GM19023 (cell line): ENCODE results near the gene WBP2NL.
"Not testable (repeated sequence)": the region's sequence is repeated elsewhere in the genome, so short reads cannot be mapped to it uniquely, and the experiment has no call there.

ENCODE experiments used
- ATAC-seq: cut with Tn5 transposase; IDR thresholded peaks from one replicate; pipeline ENCODE4 v1.9.1; 2021; ENCODE audit warnings: mild to moderate bottlenecking, moderate library complexity; ENCODE audit not compliant: unreplicated experiment

The WBP2NL gene, protein sequence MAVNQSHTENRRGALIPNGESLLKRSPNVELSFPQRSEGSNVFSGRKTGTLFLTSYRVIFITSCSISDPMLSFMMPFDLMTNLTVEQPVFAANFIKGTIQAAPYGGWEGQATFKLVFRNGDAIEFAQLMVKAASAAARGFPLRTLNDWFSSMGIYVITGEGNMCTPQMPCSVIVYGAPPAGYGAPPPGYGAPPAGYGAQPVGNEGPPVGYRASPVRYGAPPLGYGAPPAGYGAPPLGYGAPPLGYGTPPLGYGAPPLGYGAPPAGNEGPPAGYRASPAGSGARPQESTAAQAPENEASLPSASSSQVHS

DNA sequence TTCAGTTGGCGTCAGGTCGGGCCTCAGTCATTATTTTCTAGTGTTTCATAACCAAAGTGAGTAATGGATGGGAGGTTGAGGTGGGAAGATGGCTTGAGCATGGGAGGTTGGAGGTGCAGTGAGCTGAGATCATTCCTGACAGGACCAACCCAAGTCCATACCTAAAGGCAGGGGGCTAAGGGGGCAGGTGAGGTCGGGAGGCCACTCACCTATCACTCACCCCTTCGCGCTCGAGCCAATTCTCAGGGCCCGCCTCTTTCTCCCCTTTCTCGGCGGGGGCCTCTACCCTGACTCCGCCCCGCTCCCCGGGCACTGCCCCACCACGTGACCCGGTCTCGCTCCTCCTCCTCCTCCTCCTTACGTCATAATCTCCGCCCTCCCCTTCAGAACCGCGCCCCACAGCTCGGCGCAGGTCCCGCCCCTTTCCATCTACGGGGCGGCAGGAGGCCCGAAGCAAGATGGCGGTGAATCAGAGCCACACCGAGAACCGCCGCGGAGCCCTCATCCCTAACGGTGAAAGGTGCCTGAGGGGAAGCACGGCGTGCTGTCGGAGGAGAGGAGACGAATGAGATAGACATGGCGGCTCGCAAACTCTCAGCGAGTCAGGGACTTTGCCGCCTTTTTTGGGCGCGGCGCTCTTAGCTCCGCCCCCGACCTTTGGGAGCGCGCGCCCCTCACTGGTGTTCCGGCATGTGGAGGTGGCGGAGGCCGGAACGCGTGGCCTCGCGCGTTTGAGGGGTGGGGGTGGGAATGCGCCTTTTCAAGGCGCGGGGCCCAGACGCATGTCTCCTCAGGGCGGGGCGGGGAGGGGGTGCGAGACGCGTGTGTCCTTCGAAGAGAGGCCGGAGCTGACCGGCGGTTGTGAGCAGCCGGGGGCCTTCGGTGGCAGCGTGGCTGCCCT lies at the start of gene WBP2NL:
Gene WBP2NL, plus strand, starts transcription at position 428 of the 901 bp plus-strand sequence. Its CDS starts 31 bp downstream, at position 459.
- peak; percentile 66 for ATAC-seq

DNA sequence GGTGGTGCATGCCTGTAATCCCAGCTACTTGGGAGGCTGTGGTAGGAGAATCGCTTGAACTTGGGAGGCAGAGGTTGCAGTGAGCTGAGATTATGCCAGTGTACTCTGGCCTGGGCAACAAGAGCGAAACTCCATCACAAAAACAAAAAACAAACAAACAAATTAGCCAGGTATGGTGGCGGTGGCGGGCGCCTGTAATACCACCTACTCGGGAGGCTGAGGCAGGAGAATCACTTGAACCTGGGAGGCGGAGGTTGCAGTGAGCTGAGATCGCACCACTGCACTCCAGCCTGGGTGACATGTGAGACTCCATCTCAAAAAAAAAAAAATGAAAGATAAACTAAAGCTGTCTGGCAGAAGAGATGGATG lies 49.7 kb upstream of the WBP2NL start:
- ATAC-seq = not testable (repeated sequence)

DNA sequence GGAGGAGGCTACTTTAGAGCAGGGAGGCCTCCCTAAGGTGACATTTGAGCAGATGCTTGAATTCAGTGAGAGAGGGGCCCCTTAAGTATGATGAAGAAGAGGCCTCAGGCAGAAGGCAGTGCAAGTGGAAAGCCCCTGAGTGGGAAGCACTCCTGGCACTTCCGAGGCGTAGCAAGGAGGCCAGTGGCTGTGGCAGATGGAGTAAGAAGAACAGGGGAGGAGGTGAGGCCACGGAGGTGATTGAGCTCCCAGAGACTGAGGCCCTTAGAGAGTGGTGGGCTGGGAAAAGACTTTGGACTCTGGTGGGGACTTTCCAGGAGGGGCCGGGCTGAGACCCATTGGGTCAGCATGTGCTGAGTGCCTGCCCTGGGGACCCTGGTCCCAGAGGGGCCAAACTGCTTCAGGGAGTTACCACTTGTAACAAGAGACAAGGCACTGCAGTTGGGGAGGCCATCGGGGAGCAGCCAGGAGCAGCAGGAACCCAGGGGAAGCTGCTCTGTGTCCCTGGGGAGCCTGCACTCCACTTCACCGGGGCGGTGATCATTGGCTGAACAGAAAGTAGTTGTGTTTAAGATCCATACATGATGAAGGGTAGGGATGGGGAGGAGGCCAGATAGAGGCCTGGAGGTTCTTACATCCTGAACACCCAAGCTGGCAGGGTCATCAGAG lies 49.2 kb upstream of the WBP2NL start:
- ATAC-seq = no peak

DNA sequence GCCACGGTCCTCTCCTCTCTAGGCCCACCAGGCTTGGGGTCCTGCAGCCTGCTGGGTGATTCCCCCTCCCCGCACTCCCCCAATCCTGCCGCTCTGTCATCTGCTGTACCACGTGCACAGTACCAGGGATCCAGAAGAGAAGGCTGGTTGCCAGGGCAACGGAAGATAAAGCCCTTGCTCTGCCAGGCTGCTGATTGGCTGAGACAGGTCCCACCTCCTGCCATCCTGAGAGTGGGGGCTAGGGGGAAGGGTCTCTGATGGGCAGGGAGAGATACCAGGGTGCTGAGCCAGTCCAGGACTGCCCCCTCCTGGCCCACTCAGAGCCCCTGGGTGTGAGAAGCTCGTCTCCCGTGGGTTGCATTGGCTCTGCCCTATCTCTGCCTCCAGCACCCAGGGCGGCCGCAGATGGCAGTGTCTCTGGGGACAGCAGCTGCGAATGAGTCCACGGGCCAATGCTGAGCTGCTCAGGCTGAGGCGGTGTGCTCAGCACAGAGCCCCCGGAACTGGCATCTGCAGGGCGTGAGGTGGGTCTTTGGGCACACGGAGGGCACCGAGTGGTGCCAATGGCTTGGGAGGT lies 46.6 kb upstream of the WBP2NL start, which contains the start of gene SMIM45:
Gene SMIM45, plus strand, starts transcription at position 253 of the 577 bp plus-strand sequence.
- no peak for ATAC-seq

DNA sequence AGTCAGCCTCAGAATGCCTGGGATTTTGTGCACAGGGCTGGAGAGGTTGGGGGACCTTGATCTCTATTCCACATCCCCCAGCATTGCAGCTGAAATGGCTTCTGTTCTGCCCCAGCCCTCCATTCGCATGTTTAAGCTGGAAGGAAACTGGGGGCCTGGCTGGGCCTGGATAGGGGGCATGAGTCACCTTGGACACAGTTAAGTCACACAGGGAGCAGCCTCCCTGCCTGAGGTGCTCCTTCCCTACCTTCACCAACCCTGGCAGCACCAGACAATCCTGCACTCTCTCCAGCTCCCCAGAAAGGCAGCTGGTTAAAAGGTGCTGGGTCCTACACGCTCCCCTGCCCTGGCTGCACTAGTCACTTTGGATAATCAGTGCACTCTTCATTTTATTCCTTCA lies 45.9 kb upstream of the WBP2NL start:
- no peak for ATAC-seq

DNA sequence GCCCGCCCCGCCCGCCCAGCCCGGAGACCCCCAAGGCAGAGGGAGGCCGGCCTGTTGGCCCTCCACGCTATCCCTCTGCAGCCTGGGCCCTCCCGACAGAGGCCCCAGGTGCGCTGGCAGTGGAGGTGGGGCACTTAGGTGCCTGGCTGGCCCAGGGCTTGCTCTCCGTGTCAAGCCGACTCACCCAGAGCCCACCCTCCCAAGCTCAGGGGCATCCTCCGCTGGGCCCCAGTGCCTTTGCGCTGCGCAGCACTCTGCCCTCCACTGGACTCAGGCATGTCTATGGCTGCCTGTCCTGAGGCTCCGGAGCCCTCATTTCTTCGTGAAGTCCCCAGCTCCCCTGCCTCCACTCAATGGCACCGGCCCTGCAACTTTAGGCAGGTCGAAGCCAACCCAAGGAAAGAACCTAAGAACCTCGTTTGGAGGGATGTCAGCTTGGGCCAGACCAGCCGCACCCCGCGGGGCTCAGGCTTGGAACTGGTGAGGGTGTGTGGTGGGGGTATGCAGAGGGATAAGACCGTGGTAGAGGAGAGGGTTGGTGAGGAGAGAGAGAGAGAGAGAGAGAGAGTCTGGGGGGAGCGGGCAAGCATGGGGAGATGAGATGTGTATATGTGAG lies 40.5 kb upstream of the WBP2NL start:
- ATAC-seq = no peak

DNA sequence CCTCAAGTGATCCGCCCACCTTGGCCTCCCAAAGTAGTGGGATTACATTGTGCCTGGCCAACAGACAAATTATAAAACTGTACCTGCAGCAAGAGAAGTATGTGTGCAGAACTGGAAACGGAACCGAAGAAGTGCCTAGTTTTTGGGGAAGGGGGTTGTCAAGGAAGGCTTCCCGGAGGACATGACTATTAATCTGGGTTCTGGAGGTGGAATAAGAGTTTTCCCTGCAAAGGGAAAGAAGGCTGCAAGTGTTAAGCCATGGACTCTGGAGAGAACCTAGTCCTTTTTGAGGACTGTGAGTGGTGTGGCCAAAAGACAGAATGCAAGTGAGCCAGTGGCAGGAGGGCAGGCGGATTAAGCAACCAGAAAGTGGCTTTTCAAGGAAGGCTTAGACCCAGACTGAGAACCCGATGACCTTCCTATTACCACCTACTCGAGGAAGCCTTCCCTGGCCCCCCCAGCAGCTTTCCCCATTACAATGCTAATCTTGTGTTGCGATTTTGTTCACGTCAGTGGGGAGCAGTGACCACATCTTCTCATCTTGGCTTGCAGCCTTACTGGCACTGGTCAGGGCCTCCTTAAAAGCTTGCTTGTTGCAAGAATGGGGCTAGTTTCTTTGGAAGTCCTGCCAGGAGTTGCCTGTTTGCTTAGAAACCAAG lies 35.0 kb upstream of the WBP2NL start:
- ATAC-seq = no peak

DNA sequence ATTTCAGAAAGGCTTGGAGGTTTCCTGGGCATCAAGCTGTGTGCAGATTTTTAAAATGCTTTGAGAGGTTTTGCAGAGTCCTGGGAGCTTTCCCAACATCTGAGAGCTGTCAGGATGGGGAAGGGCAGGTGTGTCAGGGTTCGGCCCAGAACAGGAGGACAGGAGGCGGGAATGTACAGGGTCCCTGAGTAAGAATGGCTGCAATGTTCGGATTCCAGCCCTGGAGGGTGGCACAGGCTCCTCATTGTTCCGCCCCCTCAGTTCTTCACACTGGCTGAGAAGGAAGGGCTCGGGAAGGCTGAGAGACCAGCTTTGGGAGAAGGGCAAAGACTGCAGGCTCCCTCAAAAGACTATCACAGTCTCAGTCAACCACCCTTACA lies 34.5 kb upstream of the WBP2NL start:
- no peak for ATAC-seq

DNA sequence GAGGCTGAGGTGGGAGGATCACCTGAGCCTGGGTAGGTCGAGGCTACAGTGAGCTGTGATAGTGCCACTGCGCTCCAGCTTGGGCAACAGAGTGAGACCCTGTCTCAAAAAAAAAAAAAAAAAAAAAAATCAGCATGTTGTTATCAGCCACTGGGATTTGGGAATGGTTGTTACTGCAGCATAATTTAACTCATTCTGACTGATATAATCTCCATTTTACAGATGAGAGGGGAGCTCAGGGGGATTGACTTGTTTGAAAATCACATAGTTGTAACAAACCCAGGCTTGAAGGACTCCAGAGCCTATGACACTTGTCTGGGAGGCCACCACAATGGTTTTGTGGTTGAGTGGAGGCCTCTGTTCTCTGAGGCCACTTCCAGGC lies 32.4 kb upstream of the WBP2NL start:
- ATAC-seq = no peak

DNA sequence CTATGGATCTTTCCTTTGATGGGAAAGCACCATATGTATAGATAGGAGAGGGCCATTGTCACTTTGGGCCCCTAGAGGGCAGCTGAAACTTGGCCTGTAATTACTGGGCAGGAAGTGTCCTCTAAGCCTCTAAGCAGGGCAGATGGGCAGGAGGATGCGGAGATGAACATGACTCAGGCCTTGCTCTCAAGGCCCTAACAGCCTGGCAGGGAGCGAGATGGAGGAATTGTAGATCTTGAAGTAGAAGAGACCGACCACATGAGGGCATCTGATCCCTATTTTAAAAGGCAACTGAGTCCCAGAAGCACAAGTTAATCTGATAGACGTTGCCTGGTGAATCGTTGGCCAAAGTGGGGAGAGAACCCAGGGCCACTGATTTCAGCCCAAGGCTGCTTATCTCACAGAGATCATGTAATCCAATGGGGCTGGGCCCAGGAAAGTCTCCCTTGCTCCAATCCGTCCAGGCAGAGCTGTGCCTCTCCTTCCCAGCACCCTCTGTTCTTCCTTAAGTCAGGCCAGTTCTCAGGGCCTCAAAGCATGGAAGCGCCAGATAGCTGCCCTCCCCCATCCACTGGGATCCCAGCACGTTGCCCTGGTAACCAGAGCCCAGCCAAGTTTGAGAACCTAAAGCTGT lies 31.9 kb upstream of the WBP2NL start:
- no peak for ATAC-seq

DNA sequence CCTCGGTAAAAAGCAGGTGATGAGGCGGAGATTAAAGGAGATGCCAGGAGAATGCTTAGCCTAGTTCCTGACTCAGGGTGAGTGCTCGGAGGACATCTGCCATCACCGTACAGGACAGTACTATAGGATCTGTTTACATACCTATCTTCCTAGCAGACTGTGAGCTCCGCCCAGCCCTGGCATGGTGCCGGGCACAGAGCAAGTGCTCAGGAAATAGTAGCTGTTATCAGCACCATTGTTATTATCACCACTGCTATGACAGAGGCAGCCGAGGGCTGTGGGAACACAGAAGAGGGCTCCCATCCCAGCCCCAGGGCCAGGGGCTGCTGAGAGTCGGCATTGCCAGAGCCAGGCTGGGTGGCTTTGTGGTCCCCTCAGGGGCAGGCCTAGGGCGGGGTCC lies 30.0 kb upstream of the WBP2NL start:
- no peak for ATAC-seq

DNA sequence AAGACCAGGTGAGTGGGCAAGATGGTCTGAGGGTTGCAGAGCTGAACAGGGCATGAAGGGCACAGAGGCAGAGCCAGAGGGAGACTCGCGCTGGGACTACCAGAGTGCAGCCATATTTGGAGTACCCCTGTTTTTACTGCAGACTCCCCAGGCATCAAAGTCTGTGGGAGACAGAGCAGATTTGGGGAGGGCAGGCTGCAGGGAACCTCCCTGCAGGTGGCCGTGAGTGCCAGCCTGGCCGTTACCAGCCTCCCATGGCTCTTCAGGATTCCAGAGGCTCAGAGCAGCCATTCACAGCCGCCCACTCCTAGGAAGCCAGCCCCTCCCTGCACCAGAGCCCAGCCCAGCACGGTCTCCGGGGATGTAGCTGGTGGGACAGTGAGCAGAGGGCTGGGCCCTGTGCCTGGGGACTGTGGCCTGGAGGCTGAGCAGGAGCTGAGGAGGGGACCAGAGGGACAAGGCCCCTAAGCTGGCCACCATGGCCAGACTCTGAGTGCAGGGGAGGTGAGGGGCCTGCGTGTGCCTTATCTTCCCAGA lies 29.4 kb upstream of the WBP2NL start, which contains the start of gene SEPTIN3:
Gene SEPTIN3, plus strand, starts transcription at position 334 of the 537 bp plus-strand sequence. CDS start 2,050 bp downstream, outside the sequence.
- no peak for ATAC-seq

DNA sequence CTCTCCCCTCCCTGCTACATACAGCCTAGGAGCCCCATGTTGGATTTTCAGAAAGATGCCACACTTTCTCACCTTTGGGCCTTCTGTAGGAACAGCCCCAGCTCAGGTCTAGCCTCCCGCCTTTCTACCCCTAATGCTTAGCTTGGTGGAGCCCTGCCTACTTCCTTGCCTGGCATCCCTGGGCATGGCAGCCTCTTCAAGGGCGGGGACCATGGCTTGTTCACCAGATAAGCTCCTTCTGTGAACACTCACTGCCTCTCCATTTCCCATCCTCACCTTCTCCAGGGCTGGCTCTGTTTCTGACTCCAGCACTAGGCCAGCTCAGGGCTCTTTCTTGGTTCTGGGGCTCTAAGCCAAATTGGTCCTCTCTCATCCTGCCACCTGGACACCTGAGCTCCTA lies 28.0 kb upstream of the WBP2NL start:
- no peak for ATAC-seq

DNA sequence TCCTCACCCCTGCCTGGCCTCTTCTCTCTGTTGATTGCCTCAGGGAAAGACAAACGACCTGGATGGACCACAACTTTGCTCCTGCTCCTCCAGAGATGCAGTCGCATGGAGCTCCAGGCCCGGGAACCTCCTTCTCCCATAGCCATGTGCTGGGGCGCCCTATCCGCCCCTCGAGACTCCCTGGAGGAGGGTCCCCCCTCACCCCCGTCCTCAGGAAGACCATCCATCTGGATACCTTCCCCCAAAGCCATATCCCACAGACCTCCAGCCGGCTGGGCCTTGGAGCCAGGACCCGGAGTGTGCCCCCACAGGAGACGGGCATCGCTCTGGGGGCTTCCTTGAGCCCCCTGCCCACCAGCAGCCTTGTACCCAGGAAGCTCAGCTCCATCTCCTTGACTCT lies 27.2 kb upstream of the WBP2NL start:
- no peak for ATAC-seq

DNA sequence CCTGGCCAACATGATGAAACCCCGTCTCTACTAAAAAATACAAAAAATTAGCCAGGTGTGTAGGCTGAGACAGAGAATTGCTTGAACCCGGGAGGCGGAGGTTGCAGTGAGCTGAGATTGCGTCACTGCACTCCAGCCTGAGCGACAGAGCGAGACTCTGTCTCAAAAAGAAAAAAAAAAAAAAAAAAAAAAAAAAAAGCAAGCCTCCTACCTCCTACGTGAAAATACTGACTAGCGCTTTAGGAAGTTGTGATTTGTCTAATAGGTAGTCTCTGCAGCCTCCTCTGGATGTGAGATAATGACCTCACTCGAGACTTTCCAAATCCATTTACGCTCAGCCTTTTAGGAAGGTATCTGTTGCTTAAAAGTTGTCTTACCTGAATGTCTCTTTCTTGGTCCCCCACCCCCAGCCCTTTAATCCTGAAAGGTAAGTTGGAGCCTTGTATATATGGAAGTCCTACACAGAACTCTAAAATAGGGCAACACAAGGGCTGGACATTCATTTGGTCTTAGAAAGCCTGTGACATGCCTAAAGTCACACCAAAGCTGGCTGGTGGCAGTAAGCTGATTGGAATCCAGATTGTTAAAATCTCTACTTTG lies 23.8 kb upstream of the WBP2NL start:
- no peak for ATAC-seq

DNA sequence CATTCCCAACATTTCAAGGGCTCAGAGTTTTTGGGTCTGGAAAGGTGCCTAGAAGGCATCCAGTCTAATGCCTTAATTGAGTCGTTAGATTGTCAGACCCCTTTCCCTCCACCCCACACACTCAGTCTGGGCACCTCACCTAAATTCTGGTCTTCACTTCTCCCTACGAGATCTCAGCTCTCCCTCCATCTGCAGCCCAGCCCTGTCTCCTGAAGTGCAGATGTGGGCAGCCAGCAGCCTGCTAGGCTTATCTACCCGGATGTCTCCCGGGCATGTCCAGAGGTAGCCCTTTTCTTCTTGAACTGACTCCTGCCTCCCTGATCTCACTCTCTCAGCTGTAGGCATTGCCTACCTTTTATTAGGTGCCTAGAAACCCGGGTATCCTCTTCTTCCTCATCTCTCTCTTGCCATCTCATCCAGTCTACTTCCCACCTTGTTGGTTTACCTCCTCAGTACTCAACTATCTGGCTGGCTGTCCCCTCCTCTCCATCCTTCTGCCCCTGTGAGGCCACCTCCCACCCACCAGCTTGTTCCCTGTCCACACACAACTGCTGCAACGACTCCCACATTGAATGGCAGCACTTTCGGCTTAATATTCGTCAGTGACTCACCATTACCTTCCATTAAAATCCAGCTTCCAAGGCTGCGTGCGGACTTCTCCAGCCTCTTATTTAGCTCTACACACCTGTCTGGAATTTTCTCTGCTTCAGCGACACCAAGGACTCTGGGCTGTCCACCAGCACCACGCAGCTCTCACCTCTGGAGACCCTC lies 23.1 kb upstream of the WBP2NL start:
- no peak for ATAC-seq

DNA sequence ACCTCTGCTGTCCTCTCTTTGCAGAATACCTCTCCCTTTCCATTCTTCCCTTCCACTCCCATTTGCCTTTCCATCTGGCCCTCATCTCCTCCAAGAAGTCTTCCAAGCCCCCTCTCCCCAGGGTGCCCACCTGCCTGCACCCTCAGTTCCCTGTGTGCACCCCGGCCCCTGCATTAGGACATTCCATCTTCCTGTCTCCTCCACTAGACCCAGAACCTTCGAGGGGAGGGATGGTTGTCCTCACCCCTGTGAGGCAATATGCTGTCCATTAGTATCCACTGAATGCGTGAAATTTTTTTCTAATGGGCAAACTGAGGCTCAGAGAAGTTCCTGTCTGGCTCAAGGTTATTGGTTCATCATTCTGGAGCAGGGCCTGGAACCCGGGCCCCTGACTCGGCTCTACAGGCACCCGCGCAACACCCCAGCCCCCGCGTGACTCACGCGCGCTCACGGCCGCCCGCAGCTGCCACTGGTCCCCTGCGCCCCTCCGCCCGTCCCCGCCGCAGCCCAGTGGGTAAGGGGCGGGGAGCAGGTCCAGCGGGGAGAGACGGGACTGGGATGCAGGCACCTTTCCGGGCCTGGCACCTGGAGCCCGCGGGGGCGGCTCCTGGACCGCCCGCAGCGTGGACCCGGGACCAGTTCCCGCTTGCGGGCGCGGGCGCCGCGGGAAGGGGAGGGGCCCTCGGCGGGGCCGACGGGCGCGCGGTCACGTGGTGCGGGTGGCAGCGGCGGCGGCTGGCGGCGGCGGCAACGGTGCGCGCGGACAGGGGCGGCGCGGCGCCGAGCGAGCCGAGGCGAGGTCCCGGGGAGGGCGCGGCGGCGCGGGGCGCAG lies 22.3 kb upstream of the WBP2NL start:
- no peak for ATAC-seq
